HG02759 (cell line): Measurements from ENCODE around the gene ZFPM1.

Source experiments
- ATAC-seq: cut with Tn5 transposase; IDR thresholded peaks from one replicate; pipeline ENCODE4 v1.9.1; 2021; ENCODE audit warnings: mild to moderate bottlenecking, moderate library complexity; ENCODE audit not compliant: unreplicated experiment

ZFPM1 gene

DNA sequence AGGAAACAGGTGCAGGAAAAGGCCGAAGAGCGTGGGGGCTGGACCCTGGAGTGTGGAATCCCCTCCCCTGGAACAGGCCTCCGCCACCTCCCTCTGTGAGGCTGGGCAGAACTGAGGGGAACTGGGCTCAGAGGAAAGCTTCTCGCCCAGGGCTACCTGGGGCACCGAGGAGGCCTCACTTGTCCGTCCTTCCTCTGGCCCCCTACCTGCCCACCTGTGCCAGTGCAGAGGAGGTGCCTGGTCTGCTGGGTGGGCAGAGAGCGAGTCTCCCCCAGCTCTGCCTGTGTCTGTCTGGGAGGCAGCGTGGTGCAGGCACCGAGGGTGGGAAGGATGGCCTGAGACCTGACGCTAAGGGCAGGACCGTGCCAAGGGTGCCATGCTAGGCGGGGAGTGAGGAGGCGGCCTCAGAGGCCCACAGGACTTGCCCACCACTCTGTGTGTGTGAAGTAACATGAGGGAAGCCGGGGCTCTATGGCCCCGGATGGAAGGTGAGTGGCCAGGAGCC lies 42.2 kb downstream of the ZFPM1 start:
- ATAC-seq: no peak

DNA sequence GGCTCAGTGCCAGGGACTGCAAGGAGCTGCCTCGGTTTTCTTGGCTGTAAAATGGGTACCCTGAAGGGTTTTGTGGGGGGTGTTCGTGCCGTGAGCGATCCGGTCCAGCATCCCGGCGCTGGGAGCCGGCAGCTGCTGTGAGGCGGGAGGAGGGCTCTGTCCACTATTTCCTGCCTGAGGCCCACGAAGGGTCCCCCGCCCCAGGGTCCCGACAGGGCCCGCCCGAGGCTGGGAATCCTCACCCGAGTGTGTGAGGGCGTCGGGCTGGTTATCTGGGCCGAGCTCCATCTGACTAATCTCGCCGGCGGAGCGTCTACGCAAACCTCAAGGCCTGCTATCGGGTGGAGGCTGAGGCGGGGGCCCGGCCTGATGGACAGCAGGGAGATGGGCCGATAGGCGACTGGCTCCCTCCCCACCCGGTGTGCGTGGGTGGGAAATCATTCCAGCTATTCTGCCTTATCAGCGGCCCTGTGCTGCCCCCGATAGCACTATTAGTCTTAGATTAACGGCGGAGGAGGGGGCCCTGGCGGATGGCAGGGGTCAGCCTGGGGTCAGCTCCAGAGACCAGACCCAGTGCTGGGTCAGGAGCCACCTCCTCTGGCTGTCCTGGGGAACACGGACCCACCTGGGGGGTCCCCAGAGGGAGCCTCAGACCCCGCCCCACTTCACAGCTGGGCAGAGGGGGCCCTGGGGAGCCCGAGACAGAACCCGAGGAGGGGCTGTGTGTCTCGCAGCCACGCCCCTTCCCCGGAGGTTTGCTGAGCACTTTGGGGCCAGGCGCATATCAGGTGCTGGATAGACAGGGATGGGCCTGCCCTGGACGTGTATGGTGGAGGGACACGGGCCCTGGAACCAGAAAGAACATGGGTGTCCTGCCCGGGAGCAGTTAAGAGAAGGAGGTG lies 44.7 kb downstream of the ZFPM1 start:
- no peak for ATAC-seq

DNA sequence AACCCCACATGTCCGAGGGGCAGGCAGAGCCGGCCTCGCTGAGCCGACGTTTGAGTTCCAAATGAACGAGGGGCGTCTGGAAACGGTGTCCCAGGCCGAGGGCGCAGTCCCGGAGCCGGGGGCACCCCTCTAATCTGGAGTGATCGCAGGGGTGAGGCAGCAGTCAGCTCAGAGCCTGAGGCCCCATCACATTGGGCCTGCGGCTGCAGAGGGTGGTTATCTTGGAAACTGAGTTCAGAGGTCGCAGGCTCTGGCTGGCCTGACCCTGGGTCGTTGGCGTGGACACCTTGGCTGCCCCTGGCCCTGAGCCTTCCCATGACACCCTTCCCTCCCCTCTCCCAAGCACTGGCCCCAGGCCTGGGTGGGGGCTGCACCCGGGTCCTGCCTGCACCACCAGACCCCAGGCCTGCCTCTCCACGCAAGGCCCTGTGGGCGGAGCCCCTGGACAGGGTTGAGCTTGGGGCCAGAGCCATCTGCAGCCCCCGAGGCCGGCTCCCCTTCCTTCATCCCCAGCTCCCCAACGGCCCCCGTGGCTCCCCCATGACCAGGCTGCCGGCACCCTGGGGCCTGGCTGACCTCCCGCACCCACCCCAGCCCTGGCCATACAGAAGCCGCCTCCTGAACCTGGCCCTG lies 45.6 kb downstream of the ZFPM1 start:
- ATAC-seq: no peak

DNA sequence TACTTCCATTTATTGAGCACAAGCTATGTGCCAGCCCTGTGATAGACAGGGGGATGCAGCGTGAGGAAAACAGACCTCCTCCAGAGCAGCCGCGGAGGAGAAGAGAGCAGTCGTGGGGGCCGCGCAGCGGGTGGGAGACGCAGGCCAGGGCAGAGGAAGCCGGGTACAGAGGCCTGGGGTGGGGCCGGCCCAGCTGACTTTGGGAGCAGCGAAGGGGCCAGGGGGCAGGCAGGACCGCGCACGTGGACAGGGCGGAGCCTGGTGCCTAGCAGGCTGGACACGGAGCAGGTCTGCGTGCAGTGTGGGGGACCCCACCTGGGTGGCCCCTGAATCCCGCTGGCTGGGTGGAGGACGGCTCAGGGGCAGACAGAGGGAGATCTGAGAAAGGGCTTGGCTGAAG lies 46.2 kb downstream of the ZFPM1 start:
- no peak for ATAC-seq

DNA sequence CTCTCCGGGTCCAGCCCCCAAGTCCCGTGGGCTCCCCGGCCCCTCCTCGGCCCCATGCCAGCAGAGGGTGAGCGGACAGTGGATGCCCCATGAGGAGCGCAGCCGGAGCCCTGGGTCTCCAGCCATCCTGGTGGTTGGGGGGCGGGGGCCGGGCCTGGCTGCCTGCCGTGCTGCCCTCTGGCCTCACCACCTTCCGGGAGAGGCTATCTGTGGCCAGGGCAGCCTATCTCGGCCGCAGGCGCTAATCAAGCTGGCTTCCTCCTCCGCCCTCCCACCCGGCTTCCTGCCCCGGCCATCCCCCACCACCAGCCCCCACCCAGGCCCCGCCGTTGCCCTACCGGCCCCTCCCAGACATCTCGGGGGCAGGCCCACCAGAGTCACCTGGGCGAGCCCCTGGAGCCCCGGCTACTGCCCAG lies 46.8 kb downstream of the ZFPM1 start:
- ATAC-seq: no peak

DNA sequence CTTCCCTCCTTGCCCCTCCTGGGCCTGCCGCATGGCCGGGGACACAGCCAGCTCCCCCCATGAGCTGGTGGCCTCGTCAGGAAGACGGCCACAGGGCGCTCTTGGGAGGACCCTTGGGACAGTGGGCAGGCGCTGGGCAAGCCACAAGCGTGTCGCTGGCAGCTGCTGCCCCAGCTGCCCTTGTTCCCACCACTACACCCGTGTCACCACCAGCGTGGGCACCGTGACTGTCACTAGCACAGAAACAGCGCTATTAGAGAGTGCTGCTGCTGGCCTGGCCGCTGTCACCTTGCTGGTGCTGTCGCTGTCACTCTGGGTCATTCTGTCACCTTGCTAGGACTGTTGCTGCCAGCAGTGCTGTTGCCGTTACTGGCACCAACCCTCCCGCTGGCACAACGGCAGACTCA lies 47.2 kb downstream of the ZFPM1 start:
- ATAC-seq: no peak

DNA sequence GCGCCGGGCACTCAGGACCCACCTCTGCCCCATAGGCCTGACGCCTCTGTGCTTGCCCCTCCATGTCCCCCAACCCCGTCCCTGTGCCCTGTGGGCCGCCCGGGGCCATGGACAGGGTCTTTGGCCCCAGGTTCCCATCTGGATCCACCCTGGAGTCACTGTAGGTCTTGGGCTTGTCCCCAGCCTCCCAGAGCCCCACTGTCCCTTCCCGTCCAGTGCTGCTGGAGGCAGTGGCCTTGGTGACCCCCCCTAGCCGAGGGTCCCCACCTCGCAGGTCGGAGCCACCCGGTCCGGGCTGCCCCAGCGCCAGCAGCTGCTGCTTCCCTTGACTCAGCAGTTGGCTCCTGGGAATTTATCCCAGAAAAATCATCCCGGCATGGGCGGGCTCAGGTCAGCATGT lies 49.3 kb downstream of the ZFPM1 start:
- ATAC-seq: no peak

DNA sequence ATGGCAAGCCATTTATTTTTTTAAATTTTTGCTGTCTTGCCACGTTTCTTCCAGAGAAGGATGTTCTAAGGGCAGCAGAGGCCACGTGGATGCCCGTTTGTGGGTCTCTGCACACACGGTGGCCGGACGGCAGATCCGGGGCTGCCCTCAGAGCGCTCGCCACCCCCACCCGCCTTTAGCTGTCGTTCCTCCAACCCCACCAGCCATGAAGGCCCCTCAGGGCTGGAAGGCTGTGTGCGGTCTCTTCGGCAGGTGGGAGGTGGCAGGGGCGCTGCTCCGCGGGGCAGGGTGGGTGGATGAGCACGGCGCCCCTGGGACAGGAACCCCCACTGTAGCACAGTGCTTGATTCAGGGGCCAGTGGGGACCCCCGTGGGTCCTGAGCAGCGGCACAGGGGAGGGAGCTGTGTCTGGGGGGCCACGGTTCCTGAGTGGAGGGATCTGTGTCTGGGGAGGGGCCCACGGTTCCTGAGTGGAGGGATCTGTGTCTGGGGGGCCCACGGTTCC lies 49.7 kb downstream of the ZFPM1 start:
- ATAC-seq: no peak

DNA sequence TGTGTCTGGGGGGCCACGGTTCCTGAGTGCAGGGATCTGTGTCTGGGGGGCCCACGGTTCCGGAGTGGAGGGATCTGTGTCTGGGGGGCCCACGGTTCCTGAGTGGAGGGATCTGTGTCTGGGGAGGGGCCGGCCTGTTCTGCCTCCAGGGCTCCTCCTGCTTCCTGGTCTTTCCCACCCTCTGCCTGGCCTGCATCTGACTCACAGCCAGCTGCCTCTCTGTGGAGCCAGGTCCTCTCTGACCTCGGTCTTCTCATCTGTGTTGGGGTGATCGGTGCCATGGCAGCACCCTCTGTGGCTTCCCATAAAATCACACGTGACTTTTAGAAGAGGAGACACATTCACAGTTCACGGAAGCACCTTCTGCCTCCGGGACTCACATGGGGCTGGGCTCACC lies 50.3 kb downstream of the ZFPM1 start:
- ATAC-seq: no peak

DNA sequence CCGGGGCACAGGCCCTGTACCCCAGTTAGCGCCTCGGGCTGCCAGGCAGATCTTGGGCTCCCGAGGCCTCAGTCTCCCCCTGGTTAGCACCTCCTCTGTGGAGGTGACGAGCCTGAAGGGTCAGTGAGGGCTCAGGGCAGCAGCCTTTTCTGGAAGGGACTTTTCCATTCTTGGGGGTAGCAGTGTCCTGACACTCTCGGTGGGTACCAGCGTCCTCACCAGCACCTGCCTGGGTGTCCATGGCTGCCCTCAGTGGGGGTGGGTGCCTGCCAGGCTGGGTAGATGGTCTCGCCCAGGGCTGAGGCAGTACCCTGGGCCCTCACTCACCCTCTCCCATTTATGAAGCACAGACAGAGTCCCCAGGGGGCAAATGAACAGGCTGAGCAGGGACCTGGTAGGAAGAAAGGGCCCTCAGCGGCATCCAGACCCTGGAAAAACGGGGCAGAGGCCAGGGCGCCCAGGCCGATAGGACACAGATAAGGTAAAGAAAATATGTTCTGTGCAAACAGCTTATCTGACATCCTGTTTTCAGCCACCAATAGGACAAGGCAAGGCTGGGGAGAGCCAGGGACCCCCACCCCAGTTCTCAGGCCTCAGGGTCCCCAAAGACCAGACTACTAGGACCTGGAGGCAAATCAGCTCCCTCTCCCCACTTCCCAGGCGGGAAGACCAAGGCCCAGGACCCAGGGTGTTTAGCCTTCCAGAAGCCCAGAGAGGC lies 50.9 kb downstream of the ZFPM1 start:
- ATAC-seq: no peak

DNA sequence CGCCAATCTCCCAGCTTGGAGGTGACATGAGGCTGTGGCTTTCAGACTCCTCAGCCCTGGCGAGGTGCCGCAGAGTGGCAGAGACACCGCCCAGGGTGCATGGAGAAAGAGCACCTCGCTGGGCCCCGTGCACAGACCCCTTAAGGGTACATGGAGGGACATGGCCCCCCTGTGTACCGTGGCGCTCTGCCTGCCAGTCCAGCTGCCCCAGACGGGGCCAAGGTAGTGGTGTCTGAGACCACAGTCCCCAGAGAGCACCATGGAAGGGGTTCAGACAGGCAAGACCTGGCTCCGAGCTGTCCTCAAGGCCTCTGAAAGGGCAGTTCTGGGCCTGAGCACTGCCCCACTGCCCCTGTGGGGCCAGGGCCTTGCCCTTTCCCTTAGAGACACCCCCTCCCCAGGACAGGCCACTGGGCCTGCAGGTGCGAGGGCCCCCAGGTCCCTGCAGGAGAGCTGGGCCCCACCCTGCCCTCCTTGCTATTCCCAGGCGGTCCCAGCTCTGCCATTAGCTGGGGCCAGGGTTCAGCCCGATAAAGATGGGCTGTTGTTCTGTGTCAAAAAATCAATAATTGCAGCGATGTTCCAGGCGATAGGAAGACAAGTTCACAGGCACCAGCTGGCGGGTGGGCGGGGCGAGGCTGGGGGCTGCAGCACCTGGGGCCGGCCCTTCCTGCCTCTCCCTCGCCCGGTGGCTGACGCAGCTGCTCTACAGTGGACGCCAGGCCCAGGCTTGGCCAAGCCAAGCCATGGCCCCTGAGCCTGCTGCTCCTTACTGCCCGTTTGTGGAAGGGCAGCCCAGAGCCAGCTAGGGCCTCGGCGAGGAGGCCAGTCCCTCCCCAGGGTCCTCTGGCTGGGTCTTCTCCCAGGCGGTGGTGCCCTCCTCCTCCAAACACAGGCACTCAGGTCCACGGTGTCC lies 51.7 kb downstream of the ZFPM1 start:
- ATAC-seq: no peak

DNA sequence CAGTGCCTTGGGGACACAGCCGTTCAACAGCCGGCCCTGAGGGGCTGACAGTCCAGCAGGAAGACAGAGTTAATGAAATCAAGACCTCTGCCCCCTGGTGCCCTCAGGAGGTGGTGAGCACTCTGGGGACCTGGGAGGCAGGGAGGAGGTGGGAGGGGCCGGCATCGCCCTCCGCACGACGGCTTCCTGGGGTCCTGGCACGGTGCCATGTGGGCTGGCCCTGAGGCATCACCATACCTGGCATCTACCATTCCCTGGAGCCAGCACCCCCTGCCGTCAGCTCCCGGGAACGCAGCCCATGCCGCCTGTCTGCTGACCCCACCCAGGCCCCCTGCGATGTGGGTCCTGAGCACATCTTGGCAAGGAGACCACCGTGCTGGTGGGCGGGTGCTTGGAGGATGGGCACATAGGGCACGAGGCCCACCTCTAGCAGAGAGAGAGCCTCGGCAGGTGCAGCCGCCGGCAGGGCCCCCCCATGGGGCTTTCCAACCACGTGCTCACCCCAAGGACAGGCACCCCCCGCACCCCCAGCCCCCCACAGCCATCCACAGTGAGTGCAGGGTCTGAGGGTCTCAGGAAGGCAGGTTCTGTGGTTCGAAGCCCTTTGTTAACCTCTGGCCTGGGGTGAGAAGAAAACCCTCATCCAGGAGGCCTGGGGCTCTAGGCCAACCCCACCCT lies 52.5 kb downstream of the ZFPM1 start:
- no peak for ATAC-seq

DNA sequence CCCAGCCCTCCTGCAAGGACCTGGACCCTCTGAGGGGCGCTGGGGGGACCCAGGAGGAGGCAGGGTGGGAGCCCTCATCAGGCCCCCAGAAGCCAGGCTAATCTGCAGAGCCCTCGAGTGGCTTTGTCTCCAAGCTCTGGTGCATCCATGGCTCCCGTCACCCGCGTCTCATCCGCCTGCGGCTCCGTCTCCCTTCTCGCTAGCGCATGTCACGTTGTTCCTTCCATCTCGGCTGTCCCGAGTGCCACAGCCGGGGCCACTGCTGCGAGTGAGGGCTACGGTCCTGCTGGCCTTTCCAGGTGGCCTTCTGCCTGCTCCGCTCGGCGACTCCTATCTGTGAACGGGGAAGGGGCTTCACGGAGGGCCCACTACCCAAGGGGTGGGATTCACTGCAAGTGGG lies 53.6 kb downstream of the ZFPM1 start:
- ATAC-seq: no peak

DNA sequence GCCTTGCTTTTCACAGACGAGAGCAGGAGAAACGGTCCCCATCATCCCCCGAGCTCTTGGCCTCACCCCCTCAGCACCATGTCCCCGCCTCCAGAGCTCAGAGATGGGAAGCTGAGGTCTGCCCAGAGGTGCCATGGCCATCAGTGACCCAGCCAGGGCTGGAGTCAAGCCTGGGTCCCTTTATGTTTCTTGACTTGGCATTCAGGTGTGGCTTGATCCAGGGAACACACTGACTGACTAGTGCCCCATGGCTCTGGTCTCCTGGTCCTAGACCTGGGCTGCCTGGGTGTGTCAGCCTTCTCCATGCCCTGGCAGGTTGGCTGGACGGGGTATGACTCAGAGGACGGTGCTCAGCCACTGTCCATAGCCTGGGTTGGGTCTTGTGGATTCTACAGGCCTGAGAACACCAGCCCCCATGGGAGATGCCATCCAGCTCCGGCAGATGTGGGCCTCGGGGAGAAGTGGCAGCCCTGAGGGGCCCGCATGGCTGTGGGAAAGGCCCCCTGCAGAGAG lies 54.2 kb downstream of the ZFPM1 start:
- no peak for ATAC-seq

DNA sequence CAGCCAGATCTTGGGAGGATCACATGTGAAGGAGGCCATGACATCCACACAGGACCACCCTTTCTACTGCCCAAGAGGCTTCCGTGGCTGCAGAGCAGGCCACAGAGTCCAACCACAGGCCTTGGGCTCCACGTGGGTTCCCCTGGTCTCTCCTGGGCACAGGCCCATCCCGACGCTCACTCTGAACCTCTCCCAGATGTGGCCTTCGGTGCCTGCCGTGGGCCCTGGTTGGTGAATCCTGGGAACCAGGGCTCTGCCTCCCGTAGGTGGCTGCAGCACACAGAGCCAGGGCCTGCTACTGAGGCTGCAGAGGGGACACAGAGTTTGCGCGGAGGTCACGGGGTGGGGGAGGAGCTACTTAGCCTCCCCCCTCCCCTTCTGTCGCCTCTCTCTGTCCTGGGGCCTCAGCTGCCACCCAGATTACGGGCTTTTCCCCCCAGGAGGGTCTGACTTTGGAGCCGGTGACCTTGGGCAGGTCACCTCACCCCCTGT lies 55.3 kb downstream of the ZFPM1 start:
- no peak for ATAC-seq

DNA sequence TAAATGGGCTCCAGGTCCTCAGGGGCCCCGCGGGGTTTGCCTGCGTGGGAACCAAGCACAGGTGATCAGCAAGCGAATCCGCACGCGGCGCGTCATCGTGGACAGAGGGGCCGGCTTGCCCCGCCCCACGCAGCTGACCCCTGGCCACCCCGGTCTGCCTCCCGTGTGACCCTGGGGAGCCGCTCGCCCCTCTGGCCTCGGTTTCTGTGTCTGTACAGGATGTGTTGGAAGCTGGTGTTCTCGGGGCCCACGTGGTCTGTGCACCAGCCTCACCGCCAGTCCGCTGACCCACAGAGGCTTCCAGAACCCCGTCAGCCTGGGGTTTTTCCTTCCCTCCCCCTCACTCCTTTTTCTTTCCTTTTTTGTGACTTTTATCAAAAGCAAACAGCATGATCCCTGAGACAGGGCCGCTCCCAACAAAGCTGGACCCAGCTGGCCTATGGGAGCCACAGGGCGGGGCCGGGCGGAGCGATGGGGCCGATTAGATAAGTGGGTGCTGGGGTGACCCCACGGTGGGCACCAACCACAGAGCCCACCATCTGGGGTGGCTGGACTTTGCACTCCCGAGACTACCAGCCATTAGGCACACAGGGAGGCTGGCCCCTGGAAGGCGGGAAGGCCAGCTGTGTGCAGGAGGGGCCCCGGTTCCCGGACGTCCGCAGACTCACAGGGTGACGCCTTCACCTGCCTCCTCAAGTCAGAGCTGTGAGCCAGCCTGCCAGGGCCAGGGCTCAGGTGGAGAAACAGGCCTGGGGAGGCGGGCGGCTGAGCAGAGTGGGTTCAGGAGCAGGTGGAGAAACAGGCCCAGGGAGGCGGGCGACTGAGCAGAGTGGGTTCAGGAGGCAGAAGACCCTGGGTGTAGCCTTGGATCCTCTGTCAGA lies 56.0 kb downstream of the ZFPM1 start:
- no peak for ATAC-seq

DNA sequence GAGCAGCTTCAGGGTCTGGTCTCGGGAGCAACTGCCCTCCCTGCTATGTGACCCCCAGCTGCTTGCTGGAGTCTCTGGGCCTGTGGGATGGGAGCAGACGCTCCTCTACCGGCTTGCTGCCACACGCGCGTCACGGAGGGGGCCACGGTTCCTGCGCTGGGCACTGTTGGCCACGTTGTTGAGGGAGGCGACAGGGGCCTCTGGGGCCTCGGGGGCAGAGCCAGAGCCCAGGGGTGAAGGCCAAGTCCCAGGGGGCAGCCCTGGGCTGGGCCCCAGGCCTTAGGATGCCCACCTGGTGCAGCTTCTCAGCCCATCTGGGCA lies 56.6 kb downstream of the ZFPM1 start:
- ATAC-seq: no peak

DNA sequence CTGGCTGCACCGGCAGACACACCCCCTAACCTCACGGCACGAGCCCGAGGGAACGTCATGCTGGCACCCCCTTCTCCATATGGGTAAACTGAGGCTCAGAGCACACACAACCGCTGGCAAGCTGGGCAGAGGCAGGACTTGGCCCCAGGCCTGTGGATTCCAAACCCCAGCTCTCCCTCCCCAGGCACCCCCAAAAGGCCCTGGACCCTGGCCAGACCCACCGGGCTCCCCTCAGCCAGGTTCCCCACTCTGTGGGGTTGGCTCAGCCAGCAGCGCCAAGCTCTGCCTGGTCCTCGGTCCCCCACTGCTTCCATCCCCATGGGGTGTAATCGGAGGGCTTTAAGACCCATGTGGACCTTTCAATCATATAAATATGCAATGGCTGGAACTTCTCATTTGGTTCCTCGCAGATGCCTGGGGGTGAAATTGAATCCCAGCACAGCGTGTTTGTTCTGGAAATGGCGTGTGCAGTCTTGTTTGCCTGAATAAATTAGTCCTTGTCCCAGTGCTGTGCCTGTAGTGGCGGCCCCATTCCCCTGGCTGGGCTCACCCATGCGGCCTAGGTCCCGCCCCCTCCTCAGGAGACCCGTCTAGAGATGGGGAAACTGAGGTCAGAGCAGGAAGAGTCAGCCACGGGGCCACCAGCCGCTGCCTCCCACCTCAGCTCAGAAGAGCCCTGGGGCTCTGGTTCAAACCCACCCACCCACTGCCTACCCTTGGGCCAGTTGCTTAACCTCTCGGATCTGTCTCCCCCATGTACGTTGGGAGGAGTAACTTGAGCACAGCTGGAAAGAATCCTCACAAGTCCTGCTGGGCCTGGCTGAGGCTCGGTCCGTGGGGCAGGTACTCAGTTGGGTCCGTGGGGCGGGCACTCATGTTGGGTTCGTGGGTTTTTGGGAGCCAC lies 57.3 kb downstream of the ZFPM1 start:
- no peak for ATAC-seq
